Dermis blood vessel endothelial cell (primary cell): Measurements from ENCODE around the gene SCAP. TPM values are rescaled to one million over a fixed set of nuclear protein-coding genes. Genes with fewer than 3 reads are reported as not detected.

Experiments used
- DNase-seq: peaks from one replicate; pipeline ENCODE4 v3.0.0; 2010
- total RNA-seq: library from RNA; depleted of rRNA; stranded (reverse); fragments of >200 nt; gene quantifications from 2 replicates; pipeline ENCODE4 v1.2.3, GENCODE V29; 2014

Gene SCAP
- total RNA-seq, 1 donor from 2014 or later, result 83.0 TPM

- DNase-seq, result no peak
These were observed 45.1 kb downstream of the SCAP start for GRCh38 chr3:47430606-47431005.

DNA sequence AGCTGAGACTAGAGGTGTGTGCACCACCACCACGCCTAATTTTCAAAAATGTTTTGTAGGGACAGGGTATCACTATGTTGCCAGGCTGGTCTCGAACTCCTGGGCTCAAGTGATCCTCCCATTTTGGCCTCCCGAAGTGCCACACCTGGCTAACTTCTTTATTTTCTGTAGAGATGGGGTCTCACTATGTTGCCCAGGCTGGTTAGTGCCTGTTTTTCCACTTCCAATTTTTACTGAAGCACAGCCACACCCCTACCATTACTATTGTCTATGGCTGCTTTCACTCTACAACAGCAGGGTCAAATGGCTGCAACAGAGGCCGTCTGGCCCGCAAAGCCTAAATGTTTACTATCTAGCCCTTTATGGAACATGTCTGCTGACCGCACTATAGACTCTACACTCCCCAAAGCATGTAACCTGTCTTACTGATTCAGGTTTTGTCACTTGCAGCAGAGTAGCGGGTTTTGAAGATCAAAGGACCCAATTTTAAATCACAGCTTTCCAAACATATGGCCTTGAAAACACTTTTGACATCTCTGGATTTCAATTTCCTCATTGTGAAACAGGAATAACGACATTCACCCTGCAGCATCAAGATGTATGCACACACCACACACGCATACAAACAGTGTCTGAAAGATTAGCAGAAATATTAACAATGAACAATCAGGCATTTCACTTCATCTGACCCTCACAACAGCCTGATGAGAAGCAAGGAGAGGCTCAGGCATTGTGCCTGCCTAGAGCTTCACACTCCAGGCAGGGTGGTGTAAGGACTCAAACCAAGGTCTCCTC, 46.1 kb downstream of the SCAP start:
- DNase-seq, result no peak

DNA sequence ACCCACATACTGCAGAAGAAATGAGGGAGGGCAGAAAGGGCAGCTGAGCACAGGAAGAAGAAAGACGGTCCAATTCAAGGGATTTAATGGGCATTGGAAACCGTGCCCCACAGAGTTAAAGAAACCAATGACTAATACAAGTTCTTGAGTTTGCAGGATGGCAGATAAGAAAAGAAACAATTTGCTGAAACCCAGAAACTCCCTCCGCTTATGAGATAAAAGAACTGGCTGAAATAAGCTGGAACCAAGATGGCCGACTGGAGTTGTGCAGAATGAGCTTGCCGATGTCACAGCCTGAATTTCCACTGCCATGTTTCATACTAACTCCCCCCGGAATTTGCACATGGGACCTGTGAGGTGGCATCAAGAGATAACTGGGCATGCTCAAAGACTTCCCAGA, 47.1 kb downstream of the SCAP start:
- no peak for DNase-seq

DNA sequence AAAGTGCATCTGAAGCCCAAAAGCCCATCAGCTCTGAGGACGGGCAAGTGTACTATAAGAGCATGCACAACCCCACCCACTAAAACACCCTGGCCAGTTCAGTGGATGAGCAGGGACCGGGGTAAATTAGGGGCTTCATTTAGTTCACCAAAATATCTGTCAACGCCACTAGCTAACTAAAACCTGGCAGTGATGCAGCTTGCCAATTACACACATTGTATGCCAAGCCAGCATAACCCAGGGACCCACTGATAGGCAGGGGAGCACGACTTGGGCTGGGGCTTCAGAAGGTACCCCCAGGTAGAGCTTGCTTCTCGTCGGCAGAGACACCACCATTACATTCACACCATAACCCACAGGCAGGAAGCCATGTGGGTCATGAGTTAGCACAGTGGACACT, 47.9 kb downstream of the SCAP start:
- no peak for DNase-seq

- no peak for DNase-seq
These were observed 49.8 kb downstream of the SCAP start for GRCh38 chr3:47425959-47426358.

DNA sequence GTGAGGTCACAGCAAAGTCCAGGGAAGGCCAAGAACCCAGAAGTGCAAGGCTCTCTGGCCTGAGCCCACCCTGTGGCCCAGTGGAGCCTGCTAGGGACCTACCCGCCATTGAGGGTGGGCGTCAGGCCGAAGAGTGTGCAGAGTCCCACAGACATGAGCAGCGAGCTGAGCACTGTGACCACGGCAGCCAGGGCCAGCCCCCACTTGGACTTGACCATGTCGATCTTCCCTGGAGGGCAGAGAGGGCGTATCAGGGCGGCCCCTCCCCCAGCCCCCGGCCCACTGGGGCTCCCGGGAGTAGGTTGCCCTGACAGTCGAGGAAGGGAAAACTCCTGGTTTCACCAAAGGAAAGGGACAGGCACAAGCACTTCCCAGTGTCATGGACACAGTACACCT, 50.4 kb downstream of the SCAP start:
- DNase-seq, result no peak

DNA sequence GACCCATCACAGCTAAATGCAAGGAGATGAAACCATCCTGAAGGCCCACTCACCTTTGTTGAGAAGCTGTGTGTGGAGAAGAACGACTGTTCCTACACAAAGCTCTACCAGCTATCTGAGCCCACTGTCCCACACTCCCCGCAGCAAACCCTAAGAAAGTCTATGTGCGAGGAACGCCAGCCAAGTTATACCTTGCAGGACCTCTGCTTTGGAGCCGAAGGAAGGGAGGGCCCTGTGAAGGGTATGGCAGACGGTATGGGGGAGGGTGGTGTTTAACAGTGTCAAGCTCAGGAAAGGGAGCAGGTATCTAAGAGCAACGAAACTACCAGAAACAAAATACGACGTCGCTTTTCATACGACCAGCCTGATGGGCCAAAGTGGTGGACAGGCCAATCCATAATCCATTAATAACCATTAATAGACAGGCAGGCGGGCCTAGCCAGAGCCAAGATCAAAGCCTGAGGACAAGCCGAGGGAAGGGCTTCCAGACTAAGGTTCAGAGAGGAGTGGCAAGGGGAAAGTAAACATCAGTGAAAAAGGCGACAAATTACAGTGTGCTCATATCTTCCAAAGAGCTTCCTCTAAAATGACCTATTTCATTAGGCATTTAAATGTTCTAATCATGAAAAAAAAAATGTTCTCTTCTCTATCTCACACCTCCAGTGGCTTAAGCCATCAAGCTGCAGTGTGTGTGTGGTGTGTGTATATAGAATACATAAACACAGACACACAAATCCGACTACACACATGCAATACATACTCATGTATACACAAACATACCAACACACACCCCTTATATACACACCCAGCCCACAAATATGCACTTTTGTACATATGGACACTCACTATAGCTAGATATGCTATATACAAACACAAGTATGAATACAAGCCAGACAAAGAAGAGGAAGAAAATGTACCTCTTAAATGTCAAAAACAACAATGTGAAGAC, 51.0 kb downstream of the SCAP start:
- DNase-seq, result no peak

DNA sequence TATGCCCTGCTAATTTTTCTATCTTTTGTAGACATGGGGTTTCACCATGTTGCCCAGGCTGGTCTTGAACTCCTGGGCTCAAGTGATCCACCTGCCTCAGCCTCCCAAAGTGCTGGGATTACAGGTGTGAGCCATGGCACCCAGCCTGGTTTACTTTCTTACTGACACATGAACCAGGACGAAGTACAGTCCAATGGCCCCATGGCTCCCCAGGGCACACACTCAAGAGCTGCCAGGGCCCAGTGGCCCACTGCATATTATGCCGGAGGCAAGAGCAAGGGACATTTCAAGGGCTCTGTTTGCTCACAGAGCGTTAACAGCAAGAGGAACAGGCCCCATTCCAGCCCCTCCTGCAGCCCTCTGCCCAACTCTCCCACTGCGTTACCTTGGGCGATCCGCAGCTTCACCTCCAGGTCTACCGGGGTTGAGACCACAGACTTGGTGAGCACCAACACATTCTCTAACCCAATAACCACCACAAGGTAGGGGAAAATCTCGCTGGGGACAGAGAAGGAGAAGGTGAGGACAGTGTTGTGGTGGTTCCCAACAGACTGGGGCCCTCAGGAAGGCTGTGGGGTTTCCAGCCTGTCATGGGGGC, 52.1 kb downstream of the SCAP start:
- DNase-seq, result no peak

DNA sequence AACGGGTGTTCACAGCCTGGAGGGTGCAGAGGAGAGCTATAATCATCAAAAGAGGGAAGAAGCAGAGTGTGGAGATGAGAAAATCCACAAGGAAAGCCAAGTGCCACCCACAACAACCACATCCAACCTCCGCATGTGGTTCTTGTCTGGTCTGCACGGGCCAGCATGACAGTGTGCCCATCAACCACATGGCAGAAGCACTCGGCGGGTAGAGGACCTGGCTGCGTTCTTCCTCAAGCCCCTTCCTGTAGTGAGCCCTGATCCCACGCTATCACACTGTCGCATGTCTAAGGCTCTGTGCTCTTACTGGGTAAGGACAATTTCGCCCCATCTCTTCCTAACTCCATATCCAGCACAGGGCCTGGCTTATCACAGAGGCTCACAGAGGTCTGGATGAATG, 53.0 kb downstream of the SCAP start:
- DNase-seq, result no peak

GRCh38 chr3:47421741-47422649, 53.7 kb downstream of the SCAP start:
- DNase-seq, result peak; percentile 65

GRCh38 chr3:47420511-47421484, 54.9 kb downstream of the SCAP start:
- peak; percentile 92 for DNase-seq

GRCh38 chr3:47420044-47420430, 55.7 kb downstream of the SCAP start:
- no peak for DNase-seq

DNA sequence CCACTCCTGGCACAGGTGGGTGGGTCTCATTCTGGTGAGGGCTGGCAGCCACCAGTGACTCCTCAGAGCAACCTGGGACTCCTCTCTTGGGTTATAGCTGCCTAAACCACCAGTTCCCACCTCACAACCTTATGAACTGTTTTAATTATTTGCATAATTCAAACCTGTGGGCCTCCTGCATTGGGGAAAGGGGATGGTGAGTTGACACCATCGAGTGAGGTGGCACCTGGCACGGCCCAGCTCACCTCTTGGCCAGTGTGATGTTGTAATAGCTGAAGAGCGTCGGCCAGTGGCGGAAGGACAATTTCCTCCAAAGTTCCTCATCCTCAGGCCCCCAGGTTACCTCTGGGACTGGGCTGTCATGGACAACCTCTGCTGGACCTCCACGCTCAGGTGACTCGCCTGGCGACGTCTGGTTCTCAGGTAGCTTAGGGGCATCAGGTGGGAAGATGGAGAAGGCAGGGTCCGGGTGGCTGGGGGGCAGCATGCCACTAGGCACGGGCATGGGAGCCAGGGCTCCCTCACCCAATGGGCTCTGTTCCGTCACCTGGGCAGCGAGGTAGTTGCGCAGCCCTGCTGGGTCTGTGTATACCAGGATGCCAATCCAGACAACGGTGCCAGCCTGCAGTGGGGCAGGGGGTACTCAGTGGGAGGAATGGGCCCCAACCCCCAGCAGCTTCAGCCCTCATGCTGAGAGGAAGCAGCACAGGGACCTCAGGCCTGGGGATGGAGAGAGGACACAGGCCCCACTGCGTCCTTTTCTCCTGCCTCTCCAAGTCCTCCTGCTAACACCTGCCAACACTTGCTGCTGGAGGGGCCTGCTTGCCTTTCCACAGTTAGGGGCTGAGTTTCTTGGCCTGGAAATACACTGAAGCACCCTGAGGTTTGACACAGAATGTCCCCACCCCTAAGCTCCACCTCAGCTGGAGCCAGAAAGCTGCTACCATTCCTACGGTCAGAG, 56.4 kb downstream of the SCAP start:
- no peak for DNase-seq

- no peak for DNase-seq
These were observed 57.3 kb downstream of the SCAP start for GRCh38 chr3:47418167-47419082.

GRCh38 chr3:47416041-47416440, 59.7 kb downstream of the SCAP start:
- DNase-seq, result no peak

GRCh38 chr3:47414666-47415587, 60.8 kb downstream of the SCAP start:
- no peak for DNase-seq

DNA sequence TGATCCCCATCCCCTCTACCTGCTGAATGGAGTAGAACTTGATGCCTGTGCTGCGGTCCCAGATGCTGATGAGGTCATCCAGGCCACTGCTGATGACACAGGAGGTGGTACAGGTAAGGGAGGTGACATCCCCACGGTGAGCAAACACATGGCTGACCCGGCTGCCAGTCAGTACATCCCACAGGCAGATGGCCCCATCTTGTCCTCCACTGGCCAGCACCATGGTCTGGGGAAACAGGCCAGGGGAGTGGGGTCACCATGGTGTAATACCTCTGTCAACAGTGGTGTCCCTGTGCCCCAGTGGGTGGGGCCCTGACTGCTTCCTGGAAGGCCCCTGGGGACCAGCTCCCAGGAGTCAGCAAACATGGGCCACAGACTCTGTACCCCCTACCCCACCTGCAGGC, 61.6 kb downstream of the SCAP start:
- DNase-seq, result no peak

- DNase-seq, result no peak
These were observed 62.0 kb downstream of the SCAP start for GRCh38 chr3:47413751-47414150.
